Endodermal cell (in vitro differentiated cells): Measurements from ENCODE around the gene ATG2B. TPM values are rescaled to one million over a fixed set of nuclear protein-coding genes. Genes with fewer than 3 reads are reported as not detected.

Experiments used
- DNase-seq: peaks from one replicate; pipeline ENCODE4 v3.0.0-alpha.2; 2017
- H3K27ac ChIP-seq: 2 replicates; pipeline ENCODE4 v1.5.1; 2013; ENCODE audit warnings: mild to moderate bottlenecking, low read depth, low read length, moderate library complexity
- H3K27me3 ChIP-seq: 2 replicates; pipeline ENCODE4 v1.6.1; 2013; ENCODE audit warnings: mild to moderate bottlenecking, low read length, moderate library complexity; ENCODE audit not compliant: insufficient read depth, control insufficient read depth, poor library complexity, severe bottlenecking
- H3K36me3 ChIP-seq: 2 replicates; pipeline ENCODE4 v1.7.0; 2013; ENCODE audit warnings: mild to moderate bottlenecking, low read length, moderate library complexity; ENCODE audit not compliant: control insufficient read depth, insufficient read depth
- H3K4me1 ChIP-seq: one replicate; pipeline ENCODE4 v1.7.0; 2013; ENCODE audit warnings: low read length; ENCODE audit not compliant: control insufficient read depth, insufficient read depth
- H3K4me3 ChIP-seq: 2 replicates; pipeline ENCODE4 v1.5.1; 2013; ENCODE audit warnings: mild to moderate bottlenecking, low read length, moderate library complexity
- H3K9ac ChIP-seq: 2 replicates; pipeline ENCODE4 v1.6.1; 2013; ENCODE audit warnings: mild to moderate bottlenecking, low read length, moderate library complexity; ENCODE audit not compliant: poor library complexity, severe bottlenecking; ENCODE audit errors: extremely low read depth
- H3K9me3 ChIP-seq: 2 replicates; pipeline ENCODE4 v1.6.1; 2013; ENCODE audit warnings: mild to moderate bottlenecking, low read length, moderate library complexity; ENCODE audit not compliant: control insufficient read depth
- H3K27ac Mint-ChIP-seq: 2 replicates; pipeline ENCODE4 v1.8.0; 2020; ENCODE audit warnings: mixed read lengths
- H3K27me3 Mint-ChIP-seq: 2 replicates; pipeline ENCODE4 v1.8.0; 2021; ENCODE audit warnings: mild to moderate bottlenecking, mixed read lengths; ENCODE audit not compliant: insufficient read depth
- H3K36me3 Mint-ChIP-seq: 2 replicates; pipeline ENCODE4 v1.8.0; 2020; ENCODE audit warnings: low read depth, mixed read lengths
- H3K4me1 Mint-ChIP-seq: 2 replicates; pipeline ENCODE4 v1.8.0; 2020; ENCODE audit warnings: mixed read lengths
- H3K4me3 Mint-ChIP-seq: 2 replicates; pipeline ENCODE4 v1.8.0; 2020; ENCODE audit warnings: mild to moderate bottlenecking, moderate library complexity, mixed read lengths
- H3K9me3 Mint-ChIP-seq: 2 replicates; pipeline ENCODE4 v1.8.0; 2020; ENCODE audit warnings: mild to moderate bottlenecking, mixed read lengths
- WGBS, 2 experiments: methylation state at CpG; one replicate each; pipeline versions ENCODE4 v1.1.5 to v1.1.7; 2013; ENCODE audit warnings: missing lambda C conversion rate in 2 of 2, mixed read lengths in 1 of 2; ENCODE audit not compliant: insufficient coverage in 1 of 2, insufficient read length in 1 of 2; 5-methylcytosine and 5-hydroxymethylcytosine counted together
- total RNA-seq, 2 donors: library from RNA; stranded (reverse); fragmentation: NEBNext Ultra II Directional in 1 of 2; extraction: Animal tissue kit (Norgen Biotek cat#: 25700) in 1 of 2; gene quantifications; 2 replicates in 1 of 2; 3 replicates in 1 of 2; pipeline ENCODE4 v1.2.1, GENCODE V29; 2021
- TF ChIP-seq, protein P1 (sequence below): fragments of 200-600 bp; sonication (generic); conservative IDR thresholded peaks from 2 replicates; pipeline ENCODE4 v1.5.0; 2021; ENCODE audit warnings: antibody characterized with exemption, mild to moderate bottlenecking

The ATG2B gene
- total RNA-seq, 2 donors from 2014 or later, result 9.7 to 14.1 TPM

GRCh38 chr14:96251656-96252155, 111.4 kb downstream of the ATG2B start:
- WGBS, 2 experiments, result 80 to 93% methylated on average over 1 to 4 of the region's 4 CpGs

DNA sequence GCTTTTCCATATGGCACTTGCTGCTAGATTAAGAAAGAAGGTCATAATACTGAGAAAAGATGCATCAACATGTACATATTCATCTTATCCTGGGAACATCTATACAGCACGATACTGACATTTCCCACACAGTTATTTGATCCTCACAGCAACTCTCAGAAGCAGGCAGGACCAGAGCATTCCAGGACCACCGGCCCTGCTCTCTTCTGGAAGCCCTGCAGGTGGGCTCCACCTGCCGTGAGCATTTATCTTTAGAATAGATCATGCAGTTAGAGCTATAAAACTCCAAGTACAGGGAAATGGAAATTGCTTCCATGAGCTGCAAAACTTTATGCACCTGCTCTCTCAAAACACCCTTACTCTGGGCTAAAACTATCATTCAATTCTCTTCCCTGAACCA, 112.7 kb downstream of the ATG2B start:
- H3K36me3 Mint-ChIP-seq, result no peaks in the 10 kb centered on the region
- no peak overlapping the region for H3K9ac ChIP-seq
- H3K27ac ChIP-seq, result no peak overlapping the region
- DNase-seq, result no peak
- H3K4me1 Mint-ChIP-seq, result no peaks in the 10 kb centered on the region
- WGBS, 2 experiments, result 71 to 83% methylated on average over 2 to 3 of the region's 3 CpGs
- no peak overlapping the region for H3K27ac Mint-ChIP-seq
- TF ChIP-seq, protein P1, sequence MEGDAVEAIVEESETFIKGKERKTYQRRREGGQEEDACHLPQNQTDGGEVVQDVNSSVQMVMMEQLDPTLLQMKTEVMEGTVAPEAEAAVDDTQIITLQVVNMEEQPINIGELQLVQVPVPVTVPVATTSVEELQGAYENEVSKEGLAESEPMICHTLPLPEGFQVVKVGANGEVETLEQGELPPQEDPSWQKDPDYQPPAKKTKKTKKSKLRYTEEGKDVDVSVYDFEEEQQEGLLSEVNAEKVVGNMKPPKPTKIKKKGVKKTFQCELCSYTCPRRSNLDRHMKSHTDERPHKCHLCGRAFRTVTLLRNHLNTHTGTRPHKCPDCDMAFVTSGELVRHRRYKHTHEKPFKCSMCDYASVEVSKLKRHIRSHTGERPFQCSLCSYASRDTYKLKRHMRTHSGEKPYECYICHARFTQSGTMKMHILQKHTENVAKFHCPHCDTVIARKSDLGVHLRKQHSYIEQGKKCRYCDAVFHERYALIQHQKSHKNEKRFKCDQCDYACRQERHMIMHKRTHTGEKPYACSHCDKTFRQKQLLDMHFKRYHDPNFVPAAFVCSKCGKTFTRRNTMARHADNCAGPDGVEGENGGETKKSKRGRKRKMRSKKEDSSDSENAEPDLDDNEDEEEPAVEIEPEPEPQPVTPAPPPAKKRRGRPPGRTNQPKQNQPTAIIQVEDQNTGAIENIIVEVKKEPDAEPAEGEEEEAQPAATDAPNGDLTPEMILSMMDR, result no peak
- H3K36me3 ChIP-seq, result no peaks in the 10 kb centered on the region
- no peaks in the 10 kb centered on the region for H3K9me3 Mint-ChIP-seq
- H3K4me3 ChIP-seq, result no peak overlapping the region
- H3K27me3 ChIP-seq, result no peaks in the 10 kb centered on the region
- no peaks in the 10 kb centered on the region for H3K9me3 ChIP-seq
- peaks cover 1% of the 10 kb centered on the region for H3K27me3 Mint-ChIP-seq
- no peak overlapping the region for H3K4me3 Mint-ChIP-seq
- H3K4me1 ChIP-seq, result no peaks in the 10 kb centered on the region

More at GRCh38 chr14:96251656-96252155, 111.4 kb downstream of the ATG2B start:
- no peaks in the 10 kb centered on the region for H3K4me1 ChIP-seq
- no peak overlapping the region for H3K4me3 Mint-ChIP-seq
- no peak overlapping the region for H3K27ac Mint-ChIP-seq
- no peak overlapping the region for H3K9ac ChIP-seq
- H3K27me3 ChIP-seq, result no peaks in the 10 kb centered on the region
- TF ChIP-seq, protein P1, result no peak
- H3K4me1 Mint-ChIP-seq, result no peaks in the 10 kb centered on the region
- DNase-seq, result no peak
- no peaks in the 10 kb centered on the region for H3K9me3 ChIP-seq
- no peak overlapping the region for H3K27ac ChIP-seq
- H3K27me3 Mint-ChIP-seq, result peaks cover 1% of the 10 kb centered on the region
- no peak overlapping the region for H3K4me3 ChIP-seq
- no peaks in the 10 kb centered on the region for H3K36me3 ChIP-seq
- no peaks in the 10 kb centered on the region for H3K36me3 Mint-ChIP-seq
- H3K9me3 Mint-ChIP-seq, result no peaks in the 10 kb centered on the region

- Mint-ChIP-seq H3K27ac (no peak overlapping the region), H3K36me3 (peaks cover 5% of the 10 kb centered on the region), H3K4me3 (no peak overlapping the region), H3K9me3 (no peaks in the 10 kb centered on the region), H3K4me1 (no peaks in the 10 kb centered on the region), H3K27me3 (peaks cover 1% of the 10 kb centered on the region)
- Histone ChIP-seq H3K27ac (no peak overlapping the region), H3K36me3 (no peaks in the 10 kb centered on the region), H3K9ac (no peak overlapping the region), H3K9me3 (no peaks in the 10 kb centered on the region), H3K4me3 (no peak overlapping the region), H3K4me1 (no peaks in the 10 kb centered on the region), H3K27me3 (no peaks in the 10 kb centered on the region)
- 94 to 100% methylated on average over 1 to 5 of the region's 5 CpGs for WGBS, 2 experiments
- no peak for DNase-seq
- TF ChIP-seq, protein P1, result no peak
These were observed 114.1 kb downstream of the ATG2B start for GRCh38 chr14:96249029-96249428.
